Measurements from ENCODE around the gene SSPN. TPM values are rescaled to one million over a fixed set of nuclear protein-coding genes. Genes with fewer than 3 reads are reported as not detected.

SSPN gene
- total RNA-seq, 1 experiment from 2014 or later: 3.1 TPM

DNA sequence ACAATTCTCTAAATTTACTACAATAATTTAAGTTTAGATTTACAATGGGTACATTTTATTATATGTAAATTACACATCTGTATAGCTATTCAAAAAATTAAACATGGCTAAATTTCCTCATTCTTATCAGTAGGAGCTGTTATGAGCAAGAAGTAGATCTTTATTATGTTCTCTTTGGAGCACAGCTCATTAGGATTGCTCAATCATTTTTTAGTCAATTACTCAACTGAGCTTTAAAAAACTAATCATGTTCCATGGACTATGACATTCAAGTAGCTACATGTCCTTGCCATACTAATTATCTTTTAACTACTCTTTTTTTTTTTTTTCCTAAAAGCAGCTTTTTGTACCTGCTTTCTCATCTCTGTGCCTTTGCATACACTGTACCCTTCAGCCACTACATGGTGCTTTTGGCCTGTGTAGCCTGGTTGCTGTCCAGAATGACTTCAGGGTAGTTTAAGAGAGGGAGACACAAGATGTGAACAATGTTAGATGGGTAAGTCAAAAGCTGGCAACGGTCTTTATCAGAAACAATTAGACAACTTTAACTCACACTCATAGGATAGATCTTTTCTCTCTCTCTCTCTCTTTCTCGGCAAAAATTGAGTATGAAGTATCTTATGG, 69.0 kb downstream of the SSPN start:
- Histone ChIP-seq H3K4me3 (ENCODE audit: low read depth, low read length) (no peak overlapping the region), H3K9me3 (0 out of 2 replicates have a peak, but pooled peaks cover 4% of the 10 kb centered on the region), H3K36me3 (ENCODE audit: control insufficient read depth, insufficient read depth, low read length) (no peaks in the 10 kb centered on the region), H3K27me3 (replicated peaks; ENCODE audit: control insufficient read depth, insufficient read depth, low read length) (no peaks in the 10 kb centered on the region), H3K4me1 (no peaks in the 10 kb centered on the region)
- no peak for DNase-seq
- CTCF ChIA-PET: no interaction called here
- no peaks in the 10 kb centered on the region for H3K27me3 Mint-ChIP-seq (ENCODE audit: insufficient read depth, unreplicated experiment)
- peaks cover 2% of the 10 kb centered on the region for H3K9me3 Mint-ChIP-seq (ENCODE audit: unreplicated experiment)
- no peak overlapping the region for H3K4me3 Mint-ChIP-seq (ENCODE audit: unreplicated experiment)
- no peak for TF ChIP-seq CTCF (IDR thresholded peaks at IDR 0.05; ENCODE audit: insufficient read depth in 1 of 2, low read depth in 1 of 2, low read length in 1 of 2, severe bottlenecking in 1 of 2, unreplicated experiment in 1 of 2)
- no peak overlapping the region for H3K27ac Mint-ChIP-seq (ENCODE audit: unreplicated experiment)
- no TSS peak for BruUV-seq (replicated peaks)
- H3K36me3 Mint-ChIP-seq (ENCODE audit: insufficient read depth, unreplicated experiment): no peaks in the 10 kb centered on the region
- POLR2A ChIA-PET: no interaction called here
- intact Hi-C loops (cut with micrococcal nuclease; ENCODE audit: unreplicated experiment): no loop called here
- H3K4me1 Mint-ChIP-seq (ENCODE audit: low read depth, unreplicated experiment): no peaks in the 10 kb centered on the region

- H3K27me3 ChIP-seq (replicated peaks; ENCODE audit: control insufficient read depth, insufficient read depth, low read length): no peaks in the 10 kb centered on the region
- H3K36me3 ChIP-seq (ENCODE audit: control insufficient read depth, insufficient read depth, low read length): no peaks in the 10 kb centered on the region
- Mint-ChIP-seq H3K9me3 (ENCODE audit: unreplicated experiment) (no peaks in the 10 kb centered on the region), H3K27ac (ENCODE audit: unreplicated experiment) (no peak overlapping the region), H3K36me3 (ENCODE audit: insufficient read depth, unreplicated experiment) (no peaks in the 10 kb centered on the region), H3K27me3 (ENCODE audit: insufficient read depth, unreplicated experiment) (no peaks in the 10 kb centered on the region), H3K4me3 (ENCODE audit: unreplicated experiment) (no peak overlapping the region), H3K4me1 (ENCODE audit: low read depth, unreplicated experiment) (no peaks in the 10 kb centered on the region)
- intact Hi-C loops (cut with micrococcal nuclease; ENCODE audit: unreplicated experiment): no loop called here
- ChIA-PET POLR2A (no interaction called here), CTCF (no interaction called here)
- no peak for TF ChIP-seq CTCF (IDR thresholded peaks at IDR 0.05; ENCODE audit: insufficient read depth in 1 of 2, low read depth in 1 of 2, low read length in 1 of 2, severe bottlenecking in 1 of 2, unreplicated experiment in 1 of 2)
- no peak for DNase-seq
- peaks cover 1% of the 10 kb centered on the region for H3K4me1 ChIP-seq
- 0 out of 2 replicates have a peak, but pooled peaks cover 4% of the 10 kb centered on the region for H3K9me3 ChIP-seq
- no peak overlapping the region for H3K4me3 ChIP-seq (ENCODE audit: low read depth, low read length)
- BruUV-seq (replicated peaks): no TSS peak
These were observed 70.2 kb downstream of the SSPN start for GRCh38 chr12:26265606-26266005.

DNA sequence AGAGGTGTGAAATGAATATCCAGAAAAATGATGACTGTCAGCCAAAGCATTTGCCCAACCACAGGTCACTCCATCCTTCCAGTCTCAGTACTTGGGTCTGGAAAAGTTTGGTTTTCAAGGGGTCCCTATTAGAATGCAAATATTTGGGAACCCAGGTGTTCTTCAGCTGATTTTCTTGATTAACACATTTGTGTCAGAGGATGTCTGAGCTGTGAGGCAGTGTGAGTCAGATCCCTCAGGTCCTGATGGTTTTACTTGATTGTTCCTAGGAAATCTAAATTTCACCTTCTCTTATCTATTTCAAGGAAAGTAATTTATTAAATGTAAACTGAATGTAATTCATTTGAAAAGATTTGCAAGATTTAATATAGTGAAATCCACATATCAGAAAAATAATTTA, 71.5 kb downstream of the SSPN start:
- no peak overlapping the region for H3K27ac Mint-ChIP-seq (ENCODE audit: unreplicated experiment)
- ChIA-PET POLR2A (interaction anchor here (0.7 kb wide), 1 partner anchor 345 kb away, joined by 3 read pairs; no protein-coding TSS in a partner anchor), CTCF (no interaction called here)
- H3K4me3 ChIP-seq (ENCODE audit: low read depth, low read length): no peak overlapping the region
- H3K36me3 ChIP-seq (ENCODE audit: control insufficient read depth, insufficient read depth, low read length): no peaks in the 10 kb centered on the region
- H3K4me1 Mint-ChIP-seq (ENCODE audit: low read depth, unreplicated experiment): peaks cover 10% of the 10 kb centered on the region
- H3K27me3 Mint-ChIP-seq (ENCODE audit: insufficient read depth, unreplicated experiment): no peaks in the 10 kb centered on the region
- H3K27me3 ChIP-seq (replicated peaks; ENCODE audit: control insufficient read depth, insufficient read depth, low read length): no peaks in the 10 kb centered on the region
- no peaks in the 10 kb centered on the region for H3K9me3 ChIP-seq
- BruUV-seq (replicated peaks): no TSS peak
- intact Hi-C loops (cut with micrococcal nuclease; ENCODE audit: unreplicated experiment): no loop called here
- H3K4me3 Mint-ChIP-seq (ENCODE audit: unreplicated experiment): no peak overlapping the region
- H3K36me3 Mint-ChIP-seq (ENCODE audit: insufficient read depth, unreplicated experiment): no peaks in the 10 kb centered on the region
- no peak for TF ChIP-seq CTCF (IDR thresholded peaks at IDR 0.05; ENCODE audit: insufficient read depth in 1 of 2, low read depth in 1 of 2, low read length in 1 of 2, severe bottlenecking in 1 of 2, unreplicated experiment in 1 of 2)
- no peak for DNase-seq
- peaks cover 14% of the 10 kb centered on the region for H3K4me1 ChIP-seq
- no peaks in the 10 kb centered on the region for H3K9me3 Mint-ChIP-seq (ENCODE audit: unreplicated experiment)

Data from Caco-2 (cell line).